NCI-H2171 (cell line): Measurements from ENCODE around the gene KCNE1.
"Not testable (repeated sequence)": the region's sequence is repeated elsewhere in the genome, so short reads cannot be mapped to it uniquely, and the experiment has no call there.

Experiments
- DNase-seq: peaks from one replicate; lab custom pipeline; 2025; lab: John Stamatoyannopoulos, UW

The KCNE1 gene

DNA sequence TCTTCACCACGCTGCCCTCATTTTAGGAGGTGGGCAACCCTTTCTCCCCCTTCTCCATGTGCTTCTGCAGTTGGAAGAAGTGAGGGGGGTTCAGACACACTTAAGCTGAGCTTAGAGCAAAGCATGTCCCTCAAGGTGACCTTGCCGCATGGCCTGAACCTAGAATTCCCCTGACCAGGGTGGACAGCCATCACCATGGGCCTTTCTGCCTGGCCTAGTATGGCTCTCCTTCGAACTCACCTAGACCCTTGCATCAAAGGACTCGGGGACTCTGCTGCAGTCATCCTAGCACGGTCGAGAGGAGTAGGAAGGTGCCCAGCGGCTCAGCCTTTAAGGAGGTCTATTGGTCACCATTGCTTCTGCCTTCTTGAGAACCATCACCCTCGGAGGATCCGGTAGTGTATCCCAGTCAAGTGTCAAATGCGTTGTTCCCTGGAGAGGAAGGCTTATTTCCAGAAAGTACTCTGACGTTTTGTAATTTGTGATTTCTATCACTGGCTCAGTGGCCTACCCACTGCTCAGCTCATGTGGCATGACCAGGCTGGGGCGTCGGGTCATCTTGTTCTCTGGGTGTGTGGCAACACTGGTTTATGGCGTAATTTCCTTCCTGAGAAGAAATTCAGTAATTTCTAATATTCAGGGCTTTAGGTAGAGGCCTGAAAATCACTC is at the start of gene KCNE1:
KCNE1 (minus strand) TSS at position 424 of the 669 bp plus-strand sequence. CDS start 62,576 bp downstream, outside the sequence.
- DNase-seq = no peak

DNA sequence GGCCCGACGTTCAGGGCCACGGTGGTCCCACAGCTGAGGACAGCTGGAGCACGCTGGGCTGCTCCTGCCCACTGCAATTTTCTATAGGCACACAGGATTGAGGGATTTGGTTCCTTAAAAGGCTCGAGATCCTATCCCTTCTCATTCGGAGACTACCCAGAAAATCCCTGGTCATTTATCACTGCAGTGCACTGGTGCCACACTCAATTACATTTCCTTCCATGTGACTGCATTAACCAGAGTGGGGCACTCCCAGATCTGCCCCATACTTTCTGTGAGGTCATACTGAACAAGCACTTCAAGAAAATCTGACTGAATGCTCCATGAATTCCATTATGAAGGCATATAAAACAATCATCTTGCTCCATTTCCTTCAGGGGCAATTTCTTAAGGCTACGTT is 49.8 kb upstream of the KCNE1 start:
- DNase-seq = no peak

DNA sequence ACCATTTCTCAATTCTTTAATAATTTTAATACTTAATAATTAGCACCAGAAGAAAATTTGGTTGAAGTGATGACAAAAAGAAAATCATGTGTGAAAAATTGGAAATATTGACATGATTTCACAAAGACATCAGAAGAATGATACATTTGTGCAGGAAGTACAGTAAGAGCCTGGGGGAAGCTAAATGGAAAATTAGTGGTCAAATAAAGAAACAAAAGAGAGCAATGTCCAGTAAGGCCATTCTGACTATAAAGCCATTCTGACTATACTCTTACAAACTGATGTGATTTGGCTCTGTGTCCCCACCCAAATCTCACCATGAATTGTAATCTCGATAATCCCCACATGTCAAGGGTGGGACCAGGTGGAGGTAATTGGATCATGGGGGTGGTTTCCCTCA is 48.6 kb upstream of the KCNE1 start:
- DNase-seq = no peak

DNA sequence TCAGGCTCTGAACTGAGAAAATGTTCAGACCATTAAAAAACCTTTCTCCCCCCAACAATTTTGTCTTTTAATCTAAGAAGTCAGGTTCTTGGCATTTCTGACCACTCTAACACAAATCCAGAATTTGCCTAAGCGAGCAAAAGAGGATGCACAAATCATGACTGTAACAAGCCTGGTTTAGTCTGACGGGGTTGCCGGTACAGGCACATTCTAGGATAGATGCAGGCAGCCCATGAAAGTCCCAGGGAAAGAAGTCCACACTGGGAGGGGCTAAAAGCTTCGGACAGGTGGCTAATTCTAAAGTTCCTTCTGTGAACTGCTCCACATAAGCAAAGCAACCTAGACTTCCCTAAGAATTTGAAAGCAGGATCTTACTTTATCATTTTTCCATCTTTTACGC is 48.0 kb upstream of the KCNE1 start:
- DNase-seq = no peak

DNA sequence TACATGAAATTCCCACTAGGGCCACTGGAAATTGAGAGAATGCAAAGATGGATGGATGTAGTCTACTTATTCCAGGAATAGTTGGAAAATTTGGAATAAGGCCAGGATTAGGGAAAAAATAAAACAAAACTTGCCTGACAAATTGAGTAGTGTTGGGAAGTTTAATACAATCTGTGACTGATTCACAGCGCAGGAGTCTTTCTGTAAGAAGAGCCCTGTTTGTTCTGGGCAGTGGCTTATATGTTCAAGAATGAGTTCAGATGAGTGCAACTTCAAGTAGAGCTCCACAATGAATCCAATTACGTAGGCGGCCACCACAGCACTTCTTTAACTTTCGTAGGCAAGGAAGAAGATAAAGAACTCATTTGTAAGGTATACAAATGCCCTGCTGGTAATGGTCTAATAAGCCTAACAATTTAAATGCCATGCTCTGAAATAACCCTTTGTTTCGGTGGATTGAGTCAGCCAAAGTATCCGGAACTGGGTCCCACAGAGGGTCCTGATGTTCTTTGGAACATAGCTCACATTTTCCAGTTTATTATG is 47.1 kb upstream of the KCNE1 start:
- DNase-seq = no peak

DNA sequence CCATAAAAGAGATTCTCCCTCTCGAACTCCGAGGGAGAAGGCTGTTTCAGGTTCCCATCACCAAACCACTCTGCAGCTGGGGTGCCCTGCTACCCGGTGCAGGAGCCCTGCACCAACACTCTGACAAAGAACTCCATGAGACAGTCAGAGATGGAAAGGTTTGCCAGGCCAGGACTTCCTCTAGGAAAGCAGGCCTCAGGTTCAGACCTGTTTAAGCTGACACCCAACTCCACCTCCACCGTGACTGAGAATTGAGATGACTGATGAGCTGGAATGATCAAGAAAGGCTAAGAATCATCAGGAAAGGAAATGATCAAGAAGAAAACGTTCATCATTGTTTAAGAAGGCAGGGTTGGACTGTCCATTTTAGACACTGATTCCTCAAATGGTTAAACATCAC is 46.2 kb upstream of the KCNE1 start:
- DNase-seq = no peak

DNA sequence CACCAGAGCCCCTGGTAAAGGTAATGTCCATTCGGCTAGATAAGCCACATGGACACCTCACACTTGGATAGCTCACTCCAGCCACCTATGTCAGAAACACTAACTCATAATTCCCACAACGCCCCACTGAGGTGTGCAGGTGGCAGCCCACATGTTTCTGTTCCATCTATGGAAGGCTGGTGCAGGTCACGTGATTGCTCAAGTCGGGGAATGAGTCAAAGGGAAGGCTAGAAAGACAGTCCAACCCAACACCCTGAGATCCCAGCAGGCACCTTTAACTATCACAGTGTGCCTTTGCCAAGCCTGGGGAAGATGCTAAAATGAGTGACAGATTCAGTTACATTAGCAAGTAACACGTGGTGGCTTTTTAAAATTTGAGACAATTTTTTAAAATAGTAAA is 45.3 kb upstream of the KCNE1 start:
- DNase-seq = no peak

DNA sequence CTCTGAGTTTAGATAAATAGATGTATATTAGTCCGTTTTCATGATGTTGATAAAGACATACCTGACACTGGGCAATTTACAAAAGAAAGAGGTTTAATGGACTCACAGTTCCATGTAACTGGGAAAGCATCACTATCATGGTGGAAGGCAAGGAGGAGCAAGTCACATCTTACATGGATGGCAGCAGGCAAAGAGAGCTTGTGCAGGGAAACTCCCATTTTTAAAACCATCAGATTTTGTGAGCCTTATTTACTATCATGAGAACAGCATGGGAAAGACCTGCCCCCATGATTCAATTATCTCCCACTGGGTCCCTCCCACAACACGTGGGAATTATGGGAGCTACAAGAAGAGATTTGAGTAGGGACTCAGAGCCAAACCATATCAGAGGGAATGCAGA is 42.7 kb upstream of the KCNE1 start:
- DNase-seq = not testable (repeated sequence)

DNA sequence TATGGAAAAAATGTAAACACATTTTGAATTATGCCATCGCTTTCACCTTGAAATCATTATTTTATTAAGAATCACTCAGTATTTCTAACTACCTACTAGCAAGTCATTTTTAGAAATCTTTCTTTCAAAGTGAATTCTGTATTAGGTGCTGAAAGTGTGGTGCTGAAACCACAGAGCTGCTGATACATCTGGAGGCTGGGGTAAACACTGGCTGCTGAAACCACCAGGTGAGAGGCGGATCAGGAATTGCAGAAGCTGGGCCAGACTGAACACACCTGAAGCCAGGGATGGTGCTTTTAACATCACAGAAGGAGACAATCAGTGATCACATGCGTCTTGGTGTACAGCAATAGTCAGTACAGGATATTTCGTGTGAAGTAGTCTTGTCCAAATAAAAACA is 42.2 kb upstream of the KCNE1 start:
- no peak for DNase-seq

DNA sequence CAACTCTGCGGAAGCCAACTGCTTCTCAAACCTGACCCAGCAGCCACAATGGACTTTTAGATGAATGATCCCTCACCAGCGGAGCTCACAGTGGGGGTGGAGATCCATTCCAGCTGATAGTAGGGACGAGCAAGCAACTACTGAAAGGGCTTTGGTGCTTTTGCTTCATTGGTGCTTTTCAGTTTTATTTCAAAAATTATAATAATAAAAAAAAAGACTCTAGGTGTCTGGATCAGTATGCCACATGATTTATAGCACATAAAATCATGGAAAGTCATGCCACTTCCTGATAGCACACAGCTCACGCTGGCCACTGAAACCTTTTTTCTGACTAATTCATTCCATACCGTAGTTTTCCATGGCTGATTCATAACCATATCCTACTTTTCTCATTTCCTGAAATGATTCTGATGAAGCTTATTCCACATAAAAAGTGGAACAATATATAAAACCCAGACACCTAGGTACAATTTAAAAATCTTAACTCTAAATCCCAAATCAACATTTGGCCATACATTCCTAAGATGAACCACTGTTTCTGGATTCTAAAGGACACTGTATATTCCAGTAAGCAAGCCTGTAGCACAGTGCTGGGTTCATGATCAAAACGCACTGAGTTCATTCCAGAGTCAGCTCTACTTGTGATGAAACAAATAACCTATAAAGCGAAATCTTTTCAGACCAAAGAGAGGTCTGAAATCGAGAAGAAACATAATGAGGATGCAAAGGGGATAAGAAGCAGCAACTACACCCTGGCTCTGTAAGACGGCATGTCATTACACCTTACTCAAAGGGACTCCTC is 41.3 kb upstream of the KCNE1 start:
- no peak for DNase-seq

DNA sequence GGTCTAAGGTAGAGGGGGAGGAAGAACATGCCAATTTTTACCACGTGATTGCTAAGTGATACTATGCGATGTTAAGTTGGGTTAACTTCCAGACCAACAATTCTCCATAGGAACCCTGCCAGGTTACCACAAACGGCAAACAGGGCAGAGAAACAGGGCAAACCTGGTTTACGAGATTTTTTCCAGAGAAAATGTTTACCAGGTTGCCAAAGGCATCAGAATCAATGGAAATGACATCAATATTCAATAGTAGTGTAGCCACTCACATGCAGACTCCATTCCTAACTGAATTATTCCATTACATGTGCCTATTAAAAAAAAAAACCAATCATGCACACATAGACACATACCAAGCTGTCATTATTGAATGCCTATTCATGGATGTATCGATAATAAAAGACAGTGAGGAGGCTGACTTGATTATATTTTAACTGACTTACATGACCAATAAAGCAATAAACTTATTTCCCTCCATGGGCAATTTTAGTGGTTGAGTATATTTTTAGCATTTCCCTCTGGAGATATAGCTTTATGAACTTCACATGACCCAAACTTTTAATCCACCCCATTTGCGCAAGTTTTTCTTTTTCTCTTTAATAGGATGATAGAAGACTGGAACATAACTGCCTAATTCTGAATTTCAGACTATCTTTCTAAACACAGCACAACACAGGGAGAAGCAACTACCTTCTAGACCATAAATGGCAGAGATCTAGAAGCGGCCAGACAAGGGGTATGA is 40.5 kb upstream of the KCNE1 start:
- DNase-seq = no peak

DNA sequence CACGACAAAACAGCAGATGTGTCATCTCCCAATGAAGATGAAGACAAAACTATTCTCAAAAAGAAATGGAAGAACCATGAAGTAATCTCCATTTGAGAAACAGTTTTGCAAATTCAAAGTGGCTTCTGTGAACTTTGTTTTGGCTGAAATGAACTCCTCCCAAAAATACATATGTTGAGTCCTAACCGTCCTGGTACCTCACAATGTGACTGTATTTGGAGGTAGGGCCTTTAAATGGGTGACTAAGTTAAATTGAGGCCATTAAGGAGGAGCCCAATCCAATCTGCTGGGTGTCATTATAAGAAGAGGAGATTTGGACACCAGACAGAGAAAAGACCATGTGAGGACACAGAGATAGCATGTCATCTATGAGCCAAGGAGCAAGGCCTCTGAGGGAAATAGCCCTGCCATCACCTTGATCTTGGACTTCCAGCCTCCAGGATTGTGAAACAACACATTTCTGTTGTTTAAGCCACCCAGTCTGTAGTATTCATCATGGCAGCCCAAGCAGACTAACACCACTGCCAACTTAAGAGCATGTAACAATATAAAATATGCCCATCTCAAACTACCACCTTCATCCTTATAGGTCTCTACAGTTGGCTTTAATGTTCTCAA is 38.3 kb upstream of the KCNE1 start:
- no peak for DNase-seq

DNA sequence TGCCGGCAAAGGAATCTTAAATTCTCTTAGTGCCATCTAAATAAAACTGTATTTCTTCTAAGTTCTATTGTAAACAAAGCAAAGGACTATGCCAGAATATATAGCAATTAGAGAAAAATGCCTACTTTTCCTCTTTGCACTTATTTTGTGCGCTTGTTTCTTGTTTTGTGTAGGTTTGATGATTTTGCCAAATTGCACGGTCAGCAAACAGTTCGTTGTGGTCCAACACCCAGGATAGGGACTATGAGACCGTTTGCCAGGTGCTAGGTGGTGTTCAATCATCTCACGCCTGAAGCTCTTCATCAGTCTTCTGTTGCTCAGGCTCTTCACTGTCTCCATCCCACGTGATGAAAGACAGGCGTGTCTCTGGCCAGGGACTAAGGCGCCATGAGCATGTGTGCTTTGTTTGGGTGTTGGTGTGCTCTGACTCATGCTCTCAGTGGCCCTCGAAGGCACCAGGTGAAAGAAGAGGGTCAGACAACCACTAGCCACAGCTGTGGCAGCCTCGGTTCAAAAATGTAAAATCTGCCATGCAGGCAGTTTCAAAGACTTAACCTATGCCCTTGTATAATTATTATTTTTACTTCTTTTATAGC is 36.9 kb upstream of the KCNE1 start:
- DNase-seq = no peak

DNA sequence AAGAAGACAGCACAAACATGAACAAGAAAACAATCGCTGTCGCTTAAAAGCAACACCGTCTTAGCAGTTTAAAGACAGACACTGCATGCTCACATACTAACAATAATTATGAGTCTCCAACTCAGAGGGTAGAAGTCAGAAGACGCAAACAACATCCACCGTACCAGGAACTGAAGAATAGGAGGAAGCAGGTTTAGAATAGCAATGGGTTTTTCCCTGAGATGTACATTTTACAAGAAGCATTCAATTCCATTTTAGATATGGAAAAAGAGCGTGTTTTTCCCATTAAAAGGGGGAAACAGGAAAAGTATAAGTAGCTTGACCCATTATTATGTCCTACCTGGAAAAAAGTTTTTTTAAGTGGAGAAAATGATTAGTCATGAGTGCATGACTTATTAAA is 34.5 kb upstream of the KCNE1 start:
- no peak for DNase-seq

DNA sequence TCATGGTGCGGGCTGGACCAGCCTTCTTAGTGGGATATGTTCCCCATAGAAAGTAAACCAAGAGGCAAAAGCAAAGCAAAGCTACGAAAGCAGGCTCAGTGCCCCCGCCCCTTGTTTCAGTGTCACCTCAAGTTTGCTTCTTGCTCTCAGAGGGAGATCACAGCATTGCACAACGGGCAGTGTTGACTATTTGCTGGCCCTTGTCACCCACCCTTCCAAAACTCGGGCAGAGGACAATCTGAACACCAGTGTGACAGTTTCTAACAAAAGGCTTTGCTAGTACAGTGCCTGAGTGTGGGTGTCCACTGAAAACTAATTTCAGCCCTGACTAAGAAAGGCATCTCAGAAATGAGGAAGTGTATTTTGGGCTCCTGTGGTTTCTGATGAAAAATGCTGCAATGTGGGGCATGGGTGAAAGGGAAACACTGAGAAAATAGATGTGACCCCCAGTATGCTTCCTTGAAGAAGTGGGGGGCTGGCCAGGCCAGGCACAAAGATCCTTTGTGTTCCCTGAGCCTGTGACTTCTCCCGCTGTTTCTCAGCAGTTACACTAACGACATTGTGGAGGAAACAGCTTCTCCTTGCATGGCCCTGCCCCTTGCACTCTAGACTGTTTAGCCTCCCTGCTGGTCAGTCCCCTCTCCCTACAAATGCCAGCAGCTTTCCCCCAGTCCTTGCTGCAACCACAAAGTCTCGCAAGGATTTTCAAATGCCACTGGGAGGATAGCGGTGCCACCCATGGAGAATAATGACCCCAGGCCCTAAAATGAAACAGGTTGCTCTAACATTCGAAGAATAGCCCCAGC is 33.3 kb upstream of the KCNE1 start:
- DNase-seq = no peak

DNA sequence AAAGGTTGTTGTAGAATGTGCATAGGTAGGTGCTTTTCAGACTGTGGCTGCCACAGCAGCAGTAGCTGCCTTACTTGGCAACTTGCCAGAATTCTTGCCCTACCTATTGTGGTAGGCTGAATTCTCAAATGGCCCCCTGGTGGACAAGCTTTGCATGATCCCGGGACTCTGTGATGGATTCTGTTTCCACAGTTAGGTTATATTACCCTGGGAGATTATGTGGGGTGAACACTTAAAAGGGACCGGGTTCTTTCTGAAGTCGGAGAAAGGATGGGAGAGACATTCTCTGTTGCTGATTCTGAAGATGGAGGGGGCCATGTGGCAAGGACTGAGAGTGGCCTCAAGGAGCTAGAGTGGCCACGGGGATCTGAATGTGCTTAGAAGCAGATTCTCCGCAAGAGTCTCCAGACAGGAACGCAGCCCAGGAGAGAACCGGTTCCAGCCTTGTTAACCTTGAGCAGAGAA is 32.1 kb upstream of the KCNE1 start:
- DNase-seq = peak; percentile 59

DNA sequence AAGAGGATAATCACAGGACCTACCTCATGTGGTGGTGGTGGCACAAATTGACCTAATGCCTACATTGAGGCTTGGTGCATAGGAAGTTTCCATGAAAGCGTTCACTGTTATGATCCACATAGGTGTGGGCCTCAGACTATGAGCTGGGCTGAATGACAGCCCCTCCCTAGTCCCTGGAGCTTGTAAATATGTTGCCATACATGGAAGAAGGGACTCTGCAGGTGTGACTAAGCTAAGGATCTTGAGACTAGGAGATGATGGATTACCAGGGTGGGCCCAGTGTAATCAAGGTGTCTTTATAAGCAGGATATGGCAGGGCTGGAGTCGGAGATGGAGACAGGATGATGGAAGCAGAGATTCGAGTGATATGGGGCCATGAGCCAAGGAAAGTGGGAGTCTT is 31.0 kb upstream of the KCNE1 start:
- DNase-seq = no peak

DNA sequence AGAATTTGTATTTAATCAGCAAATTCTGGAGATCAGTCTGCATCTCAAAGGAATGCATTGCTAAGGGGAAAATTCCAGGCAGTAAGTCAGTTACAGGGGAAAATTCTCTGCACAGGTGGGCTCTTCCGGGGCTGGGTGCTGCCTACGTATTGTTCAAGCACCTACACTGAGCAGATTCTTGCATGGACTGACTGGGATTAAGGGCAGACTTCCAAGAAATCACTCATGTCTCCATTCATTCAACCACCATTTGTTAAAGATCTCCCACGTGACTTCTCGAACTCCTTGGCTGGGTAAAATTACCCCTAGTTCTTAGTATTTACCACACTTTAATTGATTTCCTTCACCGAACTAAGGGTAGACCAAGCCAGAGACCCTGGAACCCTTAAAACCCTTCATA is 28.2 kb upstream of the KCNE1 start:
- DNase-seq = no peak

DNA sequence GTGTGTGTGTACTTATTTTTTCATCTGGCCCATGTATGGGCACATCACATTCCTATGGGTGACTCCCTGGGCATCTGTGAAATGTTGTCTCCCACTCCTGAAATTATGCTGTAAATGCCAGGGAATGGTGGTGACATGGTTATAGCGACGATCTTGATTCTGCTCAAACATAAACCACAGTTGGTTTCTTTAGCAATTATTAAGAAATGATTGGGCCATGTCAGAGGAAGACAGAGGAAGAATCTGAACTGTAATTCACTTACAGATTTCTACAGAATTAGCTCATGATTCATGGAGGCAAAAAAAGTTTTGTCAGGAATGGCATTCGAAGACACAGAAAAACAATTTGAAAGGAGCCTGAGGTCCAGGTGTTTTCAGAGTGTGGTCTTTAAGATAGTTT is 25.8 kb upstream of the KCNE1 start:
- no peak for DNase-seq

DNA sequence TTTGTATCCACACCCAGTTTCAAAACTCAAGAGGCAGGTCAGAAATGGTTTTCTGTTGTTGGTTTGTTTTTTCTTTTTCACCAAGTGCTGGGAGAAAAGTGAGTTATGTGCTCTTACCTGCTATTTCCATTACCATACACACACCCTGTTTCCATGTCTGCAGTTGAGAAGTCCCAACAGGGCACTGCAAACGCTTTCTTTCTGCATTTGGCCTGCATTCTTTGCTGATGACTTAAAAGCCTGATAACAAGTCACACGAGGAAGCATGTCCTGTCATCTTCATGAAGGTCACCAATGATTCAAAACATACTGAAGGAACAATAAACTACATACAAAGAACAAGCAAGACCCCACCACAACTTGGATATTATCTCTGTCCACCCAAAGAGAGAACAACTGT is 24.8 kb upstream of the KCNE1 start:
- DNase-seq = no peak

DNA sequence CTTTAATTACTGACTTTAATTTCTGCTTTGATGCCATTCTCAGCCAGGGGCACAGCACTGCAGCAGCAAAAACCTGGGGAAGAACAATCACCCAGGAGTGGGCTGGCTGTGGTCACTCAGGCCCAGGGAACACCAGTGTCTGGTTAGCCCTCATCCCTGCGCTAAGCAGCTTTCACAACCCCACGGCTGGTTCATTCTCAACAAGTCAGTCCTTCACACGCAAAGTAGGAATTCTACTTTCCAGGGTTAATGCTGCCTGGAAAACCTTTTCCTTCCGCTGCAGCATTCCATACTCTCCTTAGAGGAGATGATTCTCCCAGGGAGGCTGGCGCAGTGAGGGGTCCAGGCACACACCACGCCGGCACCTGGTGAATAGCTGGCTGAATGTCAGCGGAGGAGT is 24.3 kb upstream of the KCNE1 start:
- no peak for DNase-seq
